IPS DF 19.7 (cell line): ENCODE results near the gene GALNS.
"Not testable (repeated sequence)": the region's sequence is repeated elsewhere in the genome, so short reads cannot be mapped to it uniquely, and the experiment has no call there.

Experiments
- DNase-seq: peaks from one replicate; pipeline ENCODE4 v3.0.0-alpha.2; 2013; ENCODE audit warnings: low read depth, low spot score

GALNS gene

GRCh38 chr16:88856828-88857727, at the start of gene GALNS, which contains the start of gene TRAPPC2L:
Gene GALNS (minus strand): TSS chr16:88856947. CDS start chr16:88856877, 70 bp downstream.
Gene TRAPPC2L (plus strand): TSS chr16:88857127. CDS start chr16:88857151, 24 bp downstream.
- DNase-seq = no peak

GRCh38 chr16:88906020-88906419, 49.3 kb upstream of the GALNS start:
- no peak for DNase-seq

GRCh38 chr16:88905563-88905962, 48.8 kb upstream of the GALNS start:
- DNase-seq = no peak

GRCh38 chr16:88904676-88905365, 48.1 kb upstream of the GALNS start:
- no peak for DNase-seq

- DNase-seq = no peak
Measured at GRCh38 chr16:88903267-88903666, 46.5 kb upstream of the GALNS start.

GRCh38 chr16:88902744-88903143, 46.0 kb upstream of the GALNS start:
- no peak for DNase-seq

GRCh38 chr16:88901718-88902337, 45.1 kb upstream of the GALNS start:
- no peak for DNase-seq

- no peak for DNase-seq
Measured at GRCh38 chr16:88900662-88901052, 43.9 kb upstream of the GALNS start.

GRCh38 chr16:88899901-88900661, 43.3 kb upstream of the GALNS start:
- no peak for DNase-seq

- DNase-seq = no peak
Measured at GRCh38 chr16:88897696-88898425, 41.1 kb upstream of the GALNS start.

GRCh38 chr16:88896238-88897070, 39.7 kb upstream of the GALNS start:
- DNase-seq = no peak

- DNase-seq = no peak
Measured at GRCh38 chr16:88895335-88895734, 38.6 kb upstream of the GALNS start.

- DNase-seq = no peak
Measured at GRCh38 chr16:88894681-88895300, 38.0 kb upstream of the GALNS start.

GRCh38 chr16:88894266-88894665, 37.5 kb upstream of the GALNS start:
- not testable (repeated sequence) for DNase-seq

GRCh38 chr16:88893127-88893968, 36.6 kb upstream of the GALNS start:
- DNase-seq = no peak

GRCh38 chr16:88892065-88892464, 35.3 kb upstream of the GALNS start:
- no peak for DNase-seq

- DNase-seq = no peak
Measured at GRCh38 chr16:88891083-88891482, 34.3 kb upstream of the GALNS start.

GRCh38 chr16:88889702-88890352, 33.1 kb upstream of the GALNS start:
- not testable (repeated sequence) for DNase-seq
